ENCODE data around the gene STK11IP. TPM values are rescaled to one million over a fixed set of nuclear protein-coding genes. Genes with fewer than 3 reads are reported as not detected.

The STK11IP gene
- total and polyA plus RNA-seq, 10 of the 15 experiments (the other 5 are each of a cell fraction or from before 2014, with no cell fraction given), result 0.42 to 24.0 (median 11.4) TPM

GRCh38 chr2:219560893-219561178 lies 36.8 kb upstream of the STK11IP start:
- Histone ChIP-seq H2AFZ (ENCODE audit: control insufficient read depth, low read depth, low read length) (no peak overlapping the region), H3K27me3 (replicated peaks in 1 of 2; ENCODE audit: control insufficient read depth in 2 of 2, insufficient read depth in 2 of 2, low read length in 1 of 2) (no peaks in the 10 kb centered on the region; a peak in 2 of 4 replicates), H3K36me3 (ENCODE audit: control insufficient read depth in 2 of 2, insufficient read depth in 2 of 2, low read length in 1 of 2) (no peaks in the 10 kb centered on the region), H3K4me1 (ENCODE audit: control insufficient read depth, insufficient read depth, low read length) (no peaks in the 10 kb centered on the region), H3K9me3 (replicated peaks; ENCODE audit: control insufficient read depth, insufficient read depth, low read length) (no peaks in the 10 kb centered on the region), H3K79me2 (ENCODE audit: control insufficient read depth, insufficient read depth, low read length) (no peaks in the 10 kb centered on the region), H4K20me1 (ENCODE audit: control insufficient read depth, insufficient read depth) (no peaks in the 10 kb centered on the region), H3K27ac (ENCODE audit: control insufficient read depth, insufficient read depth) (no peak overlapping the region), H3K4me2 (ENCODE audit: control insufficient read depth, insufficient read depth) (no peak overlapping the region), H3K9ac (ENCODE audit: control insufficient read depth, insufficient read depth, low read length) (no peak overlapping the region), H3K4me3 (no peak overlapping the region)
- BruUV-seq (replicated peaks), result no TSS peak
- WGBS (ENCODE audit: insufficient coverage, insufficient replicate concordance, low lambda C conversion rate, missing lambda C conversion rate), result 19% methylated on average over 3 of the region's 3 CpGs
- POLR2A ChIA-PET, result no interaction called here
- intact Hi-C loops (cut with micrococcal nuclease; ENCODE audit: unreplicated experiment) (no loop called here), in situ Hi-C loops (cut with MboI) (no loop called here)
- FAIRE-seq (no peak), DNase-seq (ENCODE audit: low read depth, low spot score) (no peak), ATAC-seq (no peak; the same call in 1 of the 3 replicates)
- SMC1A ChIA-PET (ENCODE audit: uncharacterized antibody, unreplicated experiment), result interaction anchor here (1.3 to 1.5 kb wide), 2 partner anchors 80 to 82 kb away, joined by 4 read pairs; no protein-coding TSS in a partner anchor
- TF ChIP-seq POLR2AphosphoS5 (IDR thresholded peaks at IDR 0.05; ENCODE audit: low read length), result no peak
- no peak for TF ChIP-seq RBBP5 (conservative IDR thresholded peaks at IDR 0.05)
- no peak for TF ChIP-seq IRF5 (IDR thresholded peaks at IDR 0.05; ENCODE audit: borderline replicate concordance)
- TF ChIP-seq KLF5 (IDR thresholded peaks at IDR 0.05; ENCODE audit: partially characterized antibody), result no peak
- CTCF ChIA-PET, result interaction anchor here (0.7 to 2.6 kb wide), 12 partner anchors 10 to 1563 kb away, joined by 3 to 22 read pairs (median 4); partner anchors contain the start of genes CHPF and TMEM198
- RAD21 ChIA-PET (ENCODE audit: unreplicated experiment), result interaction anchor here (1.5 kb wide), 1 partner anchor 20 kb away, joined by 3 read pairs; no protein-coding TSS in a partner anchor

GRCh38 chr2:219561179-219562048 lies 36.2 kb upstream of the STK11IP start:
- SMC1A ChIA-PET (ENCODE audit: uncharacterized antibody, unreplicated experiment), result no interaction called here
- no TSS peak for BruUV-seq (replicated peaks)
- no peak for ATAC-seq
- intact Hi-C loops (cut with micrococcal nuclease; ENCODE audit: unreplicated experiment) (no loop called here), in situ Hi-C loops (cut with MboI) (no loop called here)
- no peaks in the 10 kb centered on the region for H3K9me3 ChIP-seq (replicated peaks; ENCODE audit: control insufficient read depth, insufficient read depth, low read length)
- DNase-seq (ENCODE audit: low read depth, low spot score), result no peak
- CTCF ChIA-PET, result interaction anchor here (0.7 to 2.6 kb wide), 7 partner anchors 12 to 1563 kb away, joined by 3 to 22 read pairs (median 6); partner anchors contain the start of genes CHPF and TMEM198
- no peak overlapping the region for H2AFZ ChIP-seq (ENCODE audit: control insufficient read depth, low read depth, low read length)
- no peak overlapping the region for H3K9ac ChIP-seq (ENCODE audit: control insufficient read depth, insufficient read depth, low read length)
- H4K20me1 ChIP-seq (ENCODE audit: control insufficient read depth, insufficient read depth), result no peaks in the 10 kb centered on the region
- H3K4me1 ChIP-seq (ENCODE audit: control insufficient read depth, insufficient read depth, low read length), result no peaks in the 10 kb centered on the region
- TF ChIP-seq CBX5 (IDR thresholded peaks at IDR 0.05; ENCODE audit: low read depth) (no peak), BACH1 (IDR thresholded peaks at IDR 0.05; ENCODE audit: borderline replicate concordance) (no peak), STAT1 (conservative IDR thresholded peaks at IDR 0.05) (no peak), IKZF1 (conservative IDR thresholded peaks at IDR 0.05) (no peak), KLF5 (IDR thresholded peaks at IDR 0.05; ENCODE audit: partially characterized antibody) (no peak), PML (IDR thresholded peaks at IDR 0.05; ENCODE audit: low read length) (no peak), TCF7 (IDR thresholded peaks at IDR 0.05; ENCODE audit: borderline replicate concordance) (no peak), KAT2A (conservative IDR thresholded peaks at IDR 0.05; ENCODE audit: control insufficient read depth, low read depth, low read length) (no peak), YBX1 (IDR thresholded peaks at IDR 0.05) (no peak), WRNIP1 (IDR thresholded peaks at IDR 0.05; ENCODE audit: borderline replicate concordance, low read depth, low read length) (no peak)
- H3K36me3 ChIP-seq (ENCODE audit: control insufficient read depth in 2 of 2, insufficient read depth in 2 of 2, low read length in 1 of 2), result no peaks in the 10 kb centered on the region
- FAIRE-seq, result no peak
- no peak overlapping the region for H3K27ac ChIP-seq (ENCODE audit: control insufficient read depth, insufficient read depth)
- RAD21 ChIA-PET (ENCODE audit: unreplicated experiment), result interaction anchor here (1.5 kb wide), 1 partner anchor 20 kb away, joined by 3 read pairs; no protein-coding TSS in a partner anchor
- H3K4me2 ChIP-seq (ENCODE audit: control insufficient read depth, insufficient read depth), result no peak overlapping the region
- POLR2A ChIA-PET, result no interaction called here
- 62% methylated on average over 24 of the region's 24 CpGs for WGBS (ENCODE audit: insufficient coverage, insufficient replicate concordance, low lambda C conversion rate, missing lambda C conversion rate)
- H3K79me2 ChIP-seq (ENCODE audit: control insufficient read depth, insufficient read depth, low read length), result no peaks in the 10 kb centered on the region
- H3K4me3 ChIP-seq, result no peak overlapping the region
- no peaks in the 10 kb centered on the region; a peak in 2 of 4 replicates for H3K27me3 ChIP-seq (replicated peaks in 1 of 2; ENCODE audit: control insufficient read depth in 2 of 2, insufficient read depth in 2 of 2, low read length in 1 of 2)
